BLaER1 (cell line): ENCODE results near the gene GLT1D1.

Source experiments
- H3K27ac ChIP-seq: shearing (Covaris generic); formaldehyde crosslinking; 2 replicates; pipeline ENCODE4 v1.8.1; 2022
- H3K27me3 ChIP-seq: shearing (Covaris generic); formaldehyde crosslinking; 2 replicates; pipeline ENCODE4 v1.8.1; 2022
- H3K36me3 ChIP-seq: shearing (Covaris generic); formaldehyde crosslinking; 2 replicates; pipeline ENCODE4 v1.8.1; 2022
- H3K4me1 ChIP-seq: shearing (Covaris generic); formaldehyde crosslinking; 2 replicates; pipeline ENCODE4 v1.8.1; 2022
- H3K4me2 ChIP-seq: shearing (Covaris generic); formaldehyde crosslinking; 2 replicates; pipeline ENCODE4 v1.8.1; 2022
- H3K4me3 ChIP-seq: shearing (Covaris generic); formaldehyde crosslinking; 2 replicates; pipeline ENCODE4 v1.8.1; 2022
- H3K9ac ChIP-seq: shearing (Covaris generic); formaldehyde crosslinking; 2 replicates; pipeline ENCODE4 v1.8.1; 2022
- H3K9me3 ChIP-seq: shearing (Covaris generic); formaldehyde crosslinking; 2 replicates; pipeline ENCODE4 v1.8.1; 2022
- H4K20me1 ChIP-seq: shearing (Covaris generic); formaldehyde crosslinking; 2 replicates; pipeline ENCODE4 v1.8.1; 2022
- Cebpa-rat ChIP-seq: shearing (Covaris generic); IDR thresholded peaks from 2 replicates; pipeline ENCODE4 v1.8.1; 2022

Gene GLT1D1

DNA sequence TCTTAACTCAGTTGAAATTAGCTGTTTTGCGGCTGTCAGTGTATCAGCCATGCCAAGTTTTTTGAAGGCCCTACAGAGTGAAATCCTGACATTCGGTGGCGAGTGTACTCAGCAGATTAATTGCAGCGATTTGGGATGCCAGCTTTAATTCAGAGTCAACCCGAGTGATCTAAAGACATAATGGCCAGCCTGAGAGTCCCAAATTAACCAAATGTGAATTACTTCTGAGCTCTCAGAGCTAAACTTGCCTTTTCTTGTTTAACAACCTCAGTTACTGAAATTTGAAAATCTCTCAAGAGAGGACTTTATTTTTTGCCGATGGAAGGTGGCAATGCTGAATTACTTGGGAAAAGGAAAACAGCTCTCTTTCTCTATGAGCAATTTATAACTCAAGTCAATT is 148.5 kb downstream of the GLT1D1 start:
- no peaks in the 10 kb centered on the region for H3K27me3 ChIP-seq
- peaks cover 25% of the 10 kb centered on the region for H3K4me1 ChIP-seq
- no peaks in the 10 kb centered on the region for H3K36me3 ChIP-seq
- H3K4me3 ChIP-seq = no peak overlapping the region
- H3K9ac ChIP-seq = no peak overlapping the region
- H3K9me3 ChIP-seq = 0 out of 2 replicates have a peak, but pooled peaks cover 10% of the 10 kb centered on the region
- H3K4me2 ChIP-seq = no peak overlapping the region
- no peaks in the 10 kb centered on the region for H4K20me1 ChIP-seq
- no peak for TF ChIP-seq Cebpa-rat
- H3K27ac ChIP-seq = no peak overlapping the region

DNA sequence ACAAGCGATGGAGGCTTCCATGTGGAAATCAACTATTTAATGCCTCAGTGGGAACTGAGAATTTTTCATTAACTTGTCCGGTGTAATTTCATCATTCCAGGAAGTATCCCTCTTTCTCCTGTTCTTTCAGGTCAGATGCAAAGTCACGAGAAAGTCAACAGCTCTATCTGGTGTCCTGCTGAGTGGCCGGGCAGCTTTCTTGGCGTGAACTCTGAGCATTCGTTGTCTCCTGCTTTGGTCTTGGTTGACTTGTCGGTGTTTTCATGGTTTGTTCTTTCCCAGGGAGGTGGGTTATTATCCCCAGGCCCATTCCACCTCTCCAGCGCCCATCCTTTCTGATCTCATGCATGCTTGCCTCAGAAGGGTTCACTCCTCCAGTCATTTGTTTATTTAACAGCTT is 149.1 kb downstream of the GLT1D1 start:
- no peaks in the 10 kb centered on the region for H3K36me3 ChIP-seq
- no peak overlapping the region for H3K4me2 ChIP-seq
- H4K20me1 ChIP-seq = no peaks in the 10 kb centered on the region
- H3K4me1 ChIP-seq = peaks cover 25% of the 10 kb centered on the region
- H3K9me3 ChIP-seq = 0 out of 2 replicates have a peak, but pooled peaks cover 7% of the 10 kb centered on the region
- H3K27me3 ChIP-seq = no peaks in the 10 kb centered on the region
- H3K4me3 ChIP-seq = no peak overlapping the region
- TF ChIP-seq Cebpa-rat = no peak
- no peak overlapping the region for H3K27ac ChIP-seq
- H3K9ac ChIP-seq = no peak overlapping the region

DNA sequence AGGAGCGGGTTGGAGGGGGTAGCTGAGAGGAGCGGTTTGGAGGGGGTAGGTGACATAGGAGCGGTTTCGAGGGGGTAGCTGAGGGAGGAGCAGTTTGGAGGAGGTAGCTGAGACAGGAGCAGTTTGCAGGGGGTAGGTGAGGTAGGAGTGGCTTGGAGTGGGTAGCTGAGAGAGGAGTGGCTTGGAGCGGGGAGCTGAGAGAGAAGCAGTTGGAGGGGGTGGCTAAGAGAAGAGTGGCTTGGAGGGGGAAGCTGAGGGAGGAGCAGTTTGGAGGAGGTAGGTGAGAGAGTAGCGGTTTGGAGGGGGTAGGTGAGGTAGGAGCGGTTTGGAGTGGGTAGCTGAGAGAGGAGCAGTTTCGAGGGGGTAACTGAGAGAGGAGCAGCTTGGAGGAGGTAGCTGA is 152.1 kb downstream of the GLT1D1 start:
- TF ChIP-seq Cebpa-rat = no peak
- Histone ChIP-seq H3K4me3 (no peak overlapping the region), H3K9me3 (no peaks in the 10 kb centered on the region), H4K20me1 (no peaks in the 10 kb centered on the region), H3K27me3 (no peaks in the 10 kb centered on the region), H3K9ac (no peak overlapping the region), H3K36me3 (no peaks in the 10 kb centered on the region), H3K4me1 (peaks cover 25% of the 10 kb centered on the region), H3K4me2 (peak overlapping the region; percentile 45), H3K27ac (no peak overlapping the region)

DNA sequence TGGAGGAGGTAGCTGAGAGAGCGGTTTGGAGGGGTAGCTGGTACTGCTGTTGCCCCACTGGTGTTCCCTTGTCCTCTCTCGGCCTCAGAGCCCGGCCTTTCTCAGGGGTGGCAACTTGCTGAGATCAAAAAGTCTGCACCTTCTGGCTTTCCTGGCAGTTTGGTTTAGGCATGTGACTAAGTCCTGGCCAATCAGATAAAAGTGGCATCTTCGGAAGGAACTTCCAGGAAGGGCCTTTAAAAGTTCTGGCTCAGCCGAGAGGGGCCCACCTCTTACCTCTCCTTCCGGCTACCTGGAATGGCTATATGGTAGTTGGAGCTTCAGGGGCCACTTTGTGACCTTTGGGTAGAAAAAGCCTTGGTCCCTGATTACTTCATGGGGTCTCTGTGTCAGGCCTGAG is 152.6 kb downstream of the GLT1D1 start:
- H3K9me3 ChIP-seq = no peaks in the 10 kb centered on the region

DNA sequence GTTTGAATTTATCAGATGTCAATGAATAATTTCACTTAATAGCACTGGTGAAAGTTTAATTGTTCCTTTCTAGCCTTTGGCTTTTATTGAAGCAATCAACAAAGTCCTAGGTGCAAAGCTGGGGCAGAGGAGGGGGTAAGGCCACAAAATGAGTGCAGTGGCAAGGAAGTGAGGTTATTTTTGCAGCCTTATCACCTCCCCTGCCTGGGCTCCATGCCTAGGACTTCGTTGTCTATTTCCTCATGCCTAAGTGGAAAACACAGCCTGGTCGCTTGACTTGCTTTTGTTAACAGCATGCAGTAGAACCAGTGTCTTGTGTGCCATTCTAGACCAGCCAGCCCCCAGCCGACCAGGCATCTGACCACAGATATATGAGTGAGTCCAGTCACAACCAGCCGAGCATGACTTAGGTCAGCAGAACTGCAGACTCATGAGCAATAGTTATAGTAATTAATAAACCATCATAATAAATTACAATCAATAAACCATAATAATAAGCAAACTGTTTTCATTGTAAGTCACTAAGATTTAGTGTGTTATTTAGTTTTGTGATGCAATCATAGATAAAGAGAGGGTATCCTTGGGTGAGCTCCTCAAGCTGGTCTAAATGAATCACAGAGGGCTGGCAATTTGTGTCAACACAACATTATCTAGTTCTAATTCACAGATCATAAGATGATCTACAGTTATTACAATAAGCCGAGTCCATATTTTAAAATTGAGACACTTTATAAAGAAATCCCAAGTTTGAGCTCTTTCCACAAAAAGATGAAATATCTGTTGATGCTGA is 156.8 kb downstream of the GLT1D1 start:
- no peak overlapping the region for H3K4me3 ChIP-seq
- H3K27me3 ChIP-seq = no peaks in the 10 kb centered on the region
- no peak overlapping the region for H3K27ac ChIP-seq
- H3K9me3 ChIP-seq = no peaks in the 10 kb centered on the region
- no peaks in the 10 kb centered on the region for H3K36me3 ChIP-seq
- H3K4me1 ChIP-seq = peaks cover 20% of the 10 kb centered on the region
- H3K4me2 ChIP-seq = no peak overlapping the region
- H3K9ac ChIP-seq = no peak overlapping the region
- H4K20me1 ChIP-seq = no peaks in the 10 kb centered on the region
- TF ChIP-seq Cebpa-rat = no peak

More for the DNA sequence above, 152.6 kb downstream of the GLT1D1 start:
- Histone ChIP-seq H3K27me3 (no peaks in the 10 kb centered on the region), H3K36me3 (no peaks in the 10 kb centered on the region), H3K9ac (no peak overlapping the region), H3K4me1 (peaks cover 25% of the 10 kb centered on the region), H3K27ac (no peak overlapping the region), H3K4me3 (no peak overlapping the region), H3K4me2 (peak overlapping the region; percentile 45), H4K20me1 (no peaks in the 10 kb centered on the region)
- TF ChIP-seq Cebpa-rat = no peak

DNA sequence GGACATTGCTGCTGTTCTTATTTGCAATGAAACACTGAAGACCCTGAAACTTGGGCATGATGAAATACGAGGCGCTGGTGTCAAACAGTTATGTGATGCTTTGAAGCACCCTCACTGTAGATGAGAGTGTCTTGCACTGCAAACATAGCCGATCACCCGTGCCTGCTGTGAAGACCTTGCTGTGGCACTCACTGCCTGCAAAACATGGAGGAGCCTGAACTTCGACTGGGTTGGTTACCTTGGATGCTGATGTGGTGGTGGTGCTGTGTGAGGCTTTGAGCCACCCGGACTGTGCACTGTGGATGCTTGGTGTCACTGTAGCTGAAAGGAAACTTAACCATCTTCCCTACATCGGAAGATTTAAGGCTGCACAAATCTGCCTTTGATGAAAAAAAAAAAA is 162.9 kb downstream of the GLT1D1 start:
- no peak overlapping the region for H3K4me3 ChIP-seq
- H4K20me1 ChIP-seq = no peaks in the 10 kb centered on the region
- no peak overlapping the region for H3K9ac ChIP-seq
- no peak overlapping the region for H3K4me2 ChIP-seq
- no peak overlapping the region for H3K27ac ChIP-seq
- TF ChIP-seq Cebpa-rat = no peak
- H3K4me1 ChIP-seq = peaks cover 6% of the 10 kb centered on the region; the same call in 1 of the 2 replicates
- peaks cover 9% of the 10 kb centered on the region; the same call in 1 of the 2 replicates for H3K9me3 ChIP-seq
- H3K36me3 ChIP-seq = no peaks in the 10 kb centered on the region
- no peaks in the 10 kb centered on the region for H3K27me3 ChIP-seq

DNA sequence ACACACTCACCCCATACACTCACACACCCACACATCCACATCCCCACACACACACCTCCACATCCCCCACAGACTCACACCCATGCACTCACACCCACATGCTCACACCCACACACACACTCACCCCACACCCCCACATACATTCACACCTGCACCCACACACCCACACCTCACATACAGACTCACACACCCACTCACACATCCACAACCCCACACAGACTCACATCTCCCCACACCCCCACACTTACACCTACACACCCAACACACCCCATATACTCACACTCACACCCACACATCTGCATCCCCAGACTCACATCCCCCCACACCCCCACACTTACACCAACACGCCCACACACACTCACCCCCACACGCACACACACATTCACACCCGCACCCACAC is 171.8 kb downstream of the GLT1D1 start:
- Histone ChIP-seq H3K4me1 (peaks cover 5% of the 10 kb centered on the region; the same call in 1 of the 2 replicates), H3K9me3 (peaks cover 5% of the 10 kb centered on the region), H3K27ac (no peak overlapping the region), H3K4me2 (no peak overlapping the region), H3K27me3 (no peaks in the 10 kb centered on the region), H3K36me3 (no peaks in the 10 kb centered on the region), H3K9ac (no peak overlapping the region), H4K20me1 (no peaks in the 10 kb centered on the region), H3K4me3 (no peak overlapping the region)
- TF ChIP-seq Cebpa-rat = no peak

DNA sequence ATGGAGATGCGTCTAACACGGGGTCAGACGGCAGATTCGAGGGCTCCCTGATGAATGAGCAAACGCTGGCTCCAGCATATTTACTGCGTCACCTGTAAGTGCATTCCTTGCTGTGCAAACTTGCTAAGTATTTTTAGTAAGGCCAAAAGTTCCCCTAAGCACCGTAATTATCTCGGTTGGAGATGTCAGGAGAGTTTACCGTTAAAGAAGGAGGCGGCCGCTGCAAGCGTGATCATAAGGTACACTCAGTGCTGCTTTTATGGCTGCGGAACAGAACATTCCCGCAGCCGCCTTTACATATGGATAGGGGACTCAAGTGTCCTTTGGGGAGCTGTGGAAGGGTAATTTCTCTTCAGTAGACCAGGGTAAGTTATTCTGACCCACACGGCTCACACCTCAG is 175.6 kb downstream of the GLT1D1 start:
- H3K9ac ChIP-seq = no peak overlapping the region
- H3K36me3 ChIP-seq = no peaks in the 10 kb centered on the region
- H3K4me1 ChIP-seq = peaks cover 8% of the 10 kb centered on the region

More for the DNA sequence above, 175.6 kb downstream of the GLT1D1 start:
- no peak overlapping the region for H3K4me3 ChIP-seq
- H3K4me2 ChIP-seq = no peak overlapping the region
- no peaks in the 10 kb centered on the region for H4K20me1 ChIP-seq
- TF ChIP-seq Cebpa-rat = no peak
- peaks cover 5% of the 10 kb centered on the region for H3K9me3 ChIP-seq
- H3K27me3 ChIP-seq = no peaks in the 10 kb centered on the region
- H3K27ac ChIP-seq = no peak overlapping the region
